8988T (cell line): Measurements from ENCODE around the gene MAMDC4.
"Not testable (repeated sequence)": the region's sequence is repeated elsewhere in the genome, so short reads cannot be mapped to it uniquely, and the experiment has no call there.

Source experiments
- DNase-seq: peaks from one replicate; pipeline ENCODE4 v3.0.0; 2011

Gene MAMDC4

DNA sequence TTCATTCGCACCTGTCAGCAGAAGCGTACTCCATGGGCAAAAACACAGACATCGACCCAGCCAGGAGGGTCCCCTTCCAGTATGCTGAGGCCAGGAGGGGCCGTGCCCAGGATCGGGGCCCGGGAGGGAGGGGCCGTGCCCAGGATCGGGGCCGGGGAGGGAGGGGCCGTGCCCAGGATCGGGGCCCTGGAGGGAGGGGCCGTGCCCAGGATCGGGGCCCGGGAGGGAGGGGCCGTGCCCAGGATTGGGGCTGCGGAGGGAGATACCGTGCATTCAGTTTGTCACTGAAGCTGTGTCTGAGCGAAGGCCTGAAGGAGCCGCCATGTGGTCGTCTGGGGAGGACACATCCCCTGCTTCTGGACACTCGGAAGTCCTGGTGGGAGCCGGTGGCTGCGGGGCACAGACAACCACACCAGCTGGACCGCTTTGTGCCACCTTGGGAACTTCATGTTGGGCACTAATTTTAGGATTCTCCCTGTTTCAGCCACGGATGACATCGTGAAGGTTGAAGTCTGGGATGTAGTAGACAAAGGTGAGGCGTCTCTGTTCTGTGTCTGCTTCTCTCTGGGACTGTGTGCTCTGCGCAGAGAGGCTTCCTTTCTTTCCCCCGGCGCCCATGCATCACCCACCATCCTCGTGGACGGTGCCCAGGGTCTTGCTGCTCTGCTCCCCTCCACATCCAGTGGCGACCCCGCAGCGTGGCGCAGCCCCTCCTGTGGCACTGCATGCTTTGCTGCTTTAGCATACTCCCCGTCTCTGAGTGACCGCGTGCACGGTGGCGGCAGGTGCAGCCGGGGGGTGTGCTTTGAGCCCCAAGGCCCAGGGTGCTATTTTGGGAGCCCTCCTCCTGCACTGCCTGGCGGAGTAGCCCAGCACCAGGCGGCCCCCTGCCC lies 26.6 kb upstream of the MAMDC4 start:
- no peak for DNase-seq

DNA sequence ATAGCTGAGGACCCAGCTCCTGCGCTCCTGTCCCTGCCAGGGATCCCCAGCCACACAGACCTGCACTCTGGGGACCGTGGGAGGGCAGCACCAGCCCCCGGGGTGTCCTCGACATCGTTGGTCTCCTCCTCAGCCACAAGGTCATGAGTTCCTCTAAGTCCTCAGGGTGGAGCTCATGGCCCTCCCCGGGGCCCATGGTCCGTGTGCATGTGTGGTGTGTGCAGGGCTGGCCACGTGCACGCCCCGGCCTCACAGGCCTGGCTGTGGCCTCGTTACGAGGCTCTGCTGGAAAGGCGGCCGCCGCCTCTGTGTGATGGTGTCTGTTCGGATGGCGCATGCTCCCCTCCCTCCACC lies 26.0 kb upstream of the MAMDC4 start:
- DNase-seq = no peak

DNA sequence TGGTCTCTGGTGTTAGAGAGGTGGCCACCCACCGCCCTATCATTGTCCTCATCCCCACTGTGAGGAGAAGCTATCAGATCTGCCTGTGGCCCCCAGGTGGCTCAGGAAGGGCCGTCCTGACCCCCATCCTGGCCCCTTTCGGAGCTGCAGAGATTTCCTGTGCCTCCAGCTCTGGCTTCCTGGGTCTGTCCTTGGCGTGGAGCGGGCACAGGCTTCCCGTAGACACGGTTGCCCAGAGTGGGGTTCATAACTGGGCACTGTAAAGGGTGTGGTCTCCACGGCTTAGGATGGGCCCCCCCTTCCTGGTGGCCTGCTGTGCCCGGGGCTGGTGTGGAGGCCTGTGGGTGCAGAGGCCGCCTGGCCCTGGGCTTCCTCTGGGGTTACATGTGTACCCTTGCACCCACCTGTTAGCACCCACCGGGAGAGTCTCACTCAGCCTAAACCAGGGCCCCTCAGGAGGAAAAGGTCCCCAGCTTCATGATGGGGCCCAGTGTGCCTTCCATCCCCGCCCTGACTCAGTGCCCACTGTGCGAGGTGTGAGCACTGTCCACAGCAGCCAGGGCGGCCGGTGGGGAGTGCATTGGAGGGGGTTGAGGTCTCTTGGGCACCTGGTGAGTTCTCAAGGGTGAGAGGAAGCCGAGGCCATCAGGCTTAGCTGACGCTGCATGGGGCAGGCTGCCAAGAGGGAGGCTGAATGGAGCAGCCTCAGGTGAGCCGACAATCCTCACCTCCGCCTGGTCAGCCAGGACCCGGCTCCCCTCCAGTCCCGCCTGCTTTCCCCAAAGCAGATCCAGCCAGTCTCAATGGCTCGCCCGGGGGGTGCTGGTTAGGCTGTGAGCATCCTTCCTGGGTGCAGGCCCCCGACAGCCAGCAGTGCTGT lies 25.2 kb upstream of the MAMDC4 start:
- DNase-seq = no peak

- DNase-seq = no peak
Observed at GRCh38 chr9:136827794-136828473, 24.2 kb upstream of the MAMDC4 start.

- DNase-seq = no peak
Observed at GRCh38 chr9:136828474-136829140, 23.5 kb upstream of the MAMDC4 start.

GRCh38 chr9:136829412-136829811 lies 22.7 kb upstream of the MAMDC4 start:
- no peak for DNase-seq

DNA sequence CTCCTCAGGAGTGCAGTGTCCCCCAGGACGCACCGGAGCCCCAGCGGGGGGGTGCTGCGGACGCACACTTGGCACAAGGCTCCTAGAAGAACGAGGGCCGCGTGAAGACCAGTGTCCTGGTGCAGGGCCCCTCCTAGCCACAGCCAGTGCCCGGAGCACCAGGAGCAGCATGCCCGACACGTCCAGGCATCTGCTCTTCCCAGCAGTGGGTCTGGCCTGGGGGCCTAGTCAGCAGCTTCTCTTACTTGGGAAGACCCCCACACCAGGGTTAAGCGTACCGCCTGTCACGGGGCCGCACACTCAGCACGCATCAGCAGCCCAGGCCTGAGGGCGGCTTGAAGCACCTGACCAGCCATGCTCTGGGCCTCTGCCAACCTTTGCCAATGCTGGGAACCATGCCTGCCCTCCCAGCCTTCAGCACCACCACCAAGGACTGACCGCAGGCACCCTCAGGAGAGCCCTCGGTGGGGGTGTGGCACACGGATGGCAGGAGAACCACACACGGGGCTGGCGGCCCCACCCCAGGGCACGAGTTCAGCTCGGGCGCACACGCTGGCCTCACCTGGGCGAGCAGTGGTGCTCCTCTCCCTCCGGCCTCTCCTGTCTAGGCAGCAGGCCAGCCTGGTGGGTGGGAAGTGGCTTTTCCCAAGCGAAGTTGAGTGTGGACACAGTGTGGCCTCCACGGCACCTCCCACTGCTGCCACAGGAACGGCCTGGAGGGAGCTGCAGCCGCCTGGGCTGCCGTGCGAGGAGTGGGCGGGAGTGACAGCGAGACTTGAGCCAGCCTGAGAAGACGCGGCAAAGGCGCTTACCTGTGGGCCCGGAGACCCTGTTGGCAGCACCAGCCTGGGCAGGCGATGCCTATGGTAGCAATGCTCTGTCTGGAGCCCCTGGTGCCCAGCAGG lies 21.9 kb upstream of the MAMDC4 start:
- DNase-seq = no peak

GRCh38 chr9:136831002-136831719 lies 21.0 kb upstream of the MAMDC4 start:
- DNase-seq = no peak

- no peak for DNase-seq
Observed at GRCh38 chr9:136831720-136832104, 20.4 kb upstream of the MAMDC4 start.

DNA sequence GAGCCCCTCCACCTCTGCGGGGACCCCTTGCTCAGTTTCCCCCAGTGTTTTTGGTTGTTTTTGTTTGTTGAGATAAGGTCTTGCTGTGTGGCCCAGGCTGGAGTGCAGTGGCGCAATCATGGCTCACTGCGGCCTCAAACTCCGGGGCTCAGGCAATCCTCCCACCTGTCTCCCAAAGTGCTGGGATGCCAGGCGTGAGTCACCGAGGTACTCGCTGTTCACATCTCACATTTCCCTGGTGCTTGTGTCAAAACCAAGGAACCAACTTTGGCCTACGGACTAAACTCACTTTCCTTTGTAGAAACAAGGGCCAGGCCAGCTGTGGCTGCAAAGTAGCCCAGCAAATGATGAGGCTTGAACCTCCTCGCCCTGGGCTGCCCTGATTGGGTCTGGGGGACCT lies 19.6 kb upstream of the MAMDC4 start:
- no peak for DNase-seq

DNA sequence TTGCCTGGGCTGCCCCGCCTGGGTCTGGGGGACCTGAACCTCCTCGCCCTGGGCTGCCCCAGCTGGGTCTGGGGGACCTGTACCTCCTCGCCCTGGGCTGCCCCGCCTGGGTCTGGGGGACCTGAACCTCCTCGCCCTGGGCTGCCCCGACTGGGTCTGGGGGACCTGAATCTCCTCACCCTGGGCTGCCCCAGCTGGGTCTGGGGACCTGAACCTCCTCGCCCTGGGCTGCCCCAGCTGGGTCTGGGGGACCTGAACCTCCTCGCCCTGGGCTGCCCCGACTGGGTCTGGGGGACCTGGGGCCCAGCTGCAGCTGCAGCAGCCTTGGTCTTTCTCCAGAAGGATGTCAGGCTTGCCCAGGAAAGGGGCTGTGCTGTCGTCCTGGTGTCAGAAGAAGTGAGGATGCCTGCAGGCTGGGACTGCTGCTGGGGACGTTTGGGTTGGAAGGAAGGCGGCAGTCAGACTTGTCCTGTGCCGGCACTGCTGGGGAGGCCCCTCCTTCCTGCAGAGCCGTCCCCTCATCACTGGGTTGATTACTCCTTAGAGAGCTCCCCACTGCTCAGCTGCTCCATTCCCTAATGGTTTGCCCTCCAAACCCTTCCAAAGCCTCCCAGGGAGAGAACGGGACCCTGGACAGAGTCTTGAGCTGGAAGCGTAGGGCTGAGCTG lies 18.6 kb upstream of the MAMDC4 start:
- not testable (repeated sequence) for DNase-seq

- DNase-seq = no peak
Observed at GRCh38 chr9:136835162-136835931, 16.8 kb upstream of the MAMDC4 start.

GRCh38 chr9:136835932-136836904 lies 15.9 kb upstream of the MAMDC4 start:
- no peak for DNase-seq

- no peak for DNase-seq
Observed at GRCh38 chr9:136837146-136837855, 14.8 kb upstream of the MAMDC4 start.

DNA sequence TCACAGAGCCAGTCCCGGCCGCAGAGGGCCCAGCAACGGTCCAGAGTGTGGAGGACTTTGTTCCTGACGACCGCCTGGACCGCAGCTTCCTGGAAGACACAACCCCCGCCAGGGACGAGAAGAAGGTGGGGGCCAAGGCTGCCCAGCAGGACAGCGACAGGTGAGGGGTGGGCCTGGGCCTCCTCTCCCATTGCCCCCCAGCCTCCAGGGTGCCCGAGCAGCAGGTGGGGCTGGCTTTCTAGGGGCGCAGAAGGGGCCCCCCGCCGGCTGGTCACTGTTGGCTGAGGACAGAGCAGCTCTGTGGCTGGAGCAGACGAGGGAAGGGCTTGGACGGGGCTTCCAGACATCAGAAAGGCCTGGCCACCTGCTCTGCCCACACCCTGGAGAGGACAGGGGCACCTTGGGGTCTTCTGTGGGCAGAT lies 14.3 kb upstream of the MAMDC4 start:
- not testable (repeated sequence) for DNase-seq

DNA sequence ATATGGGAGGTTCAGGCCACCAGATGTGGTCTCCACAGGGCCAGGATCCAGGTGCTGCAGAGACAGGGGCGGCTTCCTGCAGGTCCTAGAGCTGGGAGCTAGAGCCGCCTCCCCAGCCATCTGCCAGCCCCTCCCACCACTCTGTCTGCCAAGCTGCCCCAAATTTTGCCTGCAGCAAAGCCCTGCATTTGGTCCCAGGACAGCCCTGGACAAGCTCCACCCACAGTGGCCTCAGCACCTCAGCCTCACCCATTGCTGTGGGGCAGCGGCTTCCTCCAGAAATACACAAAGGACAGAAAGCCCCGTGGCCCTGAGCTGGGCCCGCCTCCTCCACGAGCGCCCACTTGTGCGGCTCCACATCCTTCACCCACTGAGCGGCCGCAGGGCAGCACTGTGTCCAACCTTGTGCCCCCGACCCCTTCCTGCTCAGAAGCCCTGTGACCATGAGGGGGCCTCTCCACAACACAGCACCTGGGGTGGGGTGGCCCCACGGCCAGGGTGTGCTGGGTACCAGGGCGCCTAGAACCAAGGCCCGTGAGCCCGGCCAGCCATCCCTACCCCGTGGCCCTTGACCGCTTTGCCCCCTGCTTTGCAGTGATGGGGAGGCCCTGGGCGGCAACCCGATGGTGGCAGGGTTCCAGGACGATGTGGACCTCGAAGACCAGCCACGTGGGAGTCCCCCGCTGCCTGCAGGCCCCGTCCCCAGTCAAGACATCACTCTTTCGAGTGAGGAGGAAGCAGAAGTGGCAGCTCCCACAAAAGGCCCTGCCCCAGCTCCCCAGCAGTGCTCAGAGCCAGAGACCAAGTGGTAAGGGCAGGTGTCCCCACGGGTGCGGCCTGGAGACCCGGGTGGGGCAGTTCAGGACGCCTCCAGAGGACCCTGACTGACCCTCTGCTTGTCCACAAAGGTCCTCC lies 13.6 kb upstream of the MAMDC4 start:
- DNase-seq = no peak
